Measurements from ENCODE around the gene MICOS13.

The MICOS13 gene

DNA sequence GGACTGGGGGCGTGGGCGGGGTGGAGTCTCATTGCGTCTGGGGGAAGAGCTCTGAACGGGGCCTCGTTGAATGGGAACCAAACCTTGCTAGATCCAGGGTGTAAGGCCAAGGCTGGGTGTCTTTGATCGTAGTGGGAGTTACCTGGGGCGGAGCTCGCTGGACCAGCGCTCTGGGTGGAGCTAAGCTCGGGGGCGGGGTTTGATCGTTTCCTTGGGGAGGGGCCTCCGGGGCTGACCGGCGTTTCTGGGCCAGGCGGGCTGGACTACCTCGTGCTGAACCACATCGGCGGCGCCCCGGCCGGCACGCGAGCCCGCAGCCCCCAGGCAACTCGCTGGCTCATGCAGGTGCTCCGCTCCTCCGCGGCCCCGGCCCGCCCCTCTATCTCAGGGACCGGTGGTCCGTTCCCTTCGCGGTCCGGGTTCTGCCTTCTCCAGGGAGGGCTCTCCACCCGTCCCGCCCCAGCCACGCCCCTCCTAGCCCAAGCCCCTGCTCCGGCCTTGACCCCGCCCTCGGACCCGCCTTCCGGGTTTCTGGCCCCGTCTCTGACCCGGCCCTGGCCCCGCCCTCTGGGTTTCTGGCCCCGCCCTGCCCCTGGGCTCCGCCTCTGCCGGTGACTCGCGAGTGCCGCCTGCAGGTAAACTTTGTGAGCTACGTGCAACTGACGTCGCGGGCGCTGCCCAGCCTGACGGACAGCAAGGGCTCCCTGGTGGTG lies 6.5 kb upstream of the MICOS13 start:
- DNase-seq, result no peak

DNA sequence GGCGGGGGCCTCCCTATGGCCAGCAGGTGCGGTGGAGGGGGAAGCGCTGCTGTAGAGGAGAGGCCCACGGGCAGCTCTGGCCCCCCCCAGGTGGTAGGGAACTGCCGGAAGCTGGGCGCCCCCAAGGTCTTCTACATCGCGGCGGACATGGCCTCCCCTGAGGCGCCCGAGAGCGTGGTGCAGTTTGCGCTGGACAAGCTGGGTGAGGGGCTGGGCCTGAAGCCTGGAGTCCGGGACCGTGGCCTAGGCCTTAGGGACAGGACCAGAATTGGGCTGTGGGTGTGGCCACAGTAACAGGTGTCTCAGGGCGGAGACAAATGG lies 6.0 kb upstream of the MICOS13 start:
- DNase-seq, result no peak

DNA sequence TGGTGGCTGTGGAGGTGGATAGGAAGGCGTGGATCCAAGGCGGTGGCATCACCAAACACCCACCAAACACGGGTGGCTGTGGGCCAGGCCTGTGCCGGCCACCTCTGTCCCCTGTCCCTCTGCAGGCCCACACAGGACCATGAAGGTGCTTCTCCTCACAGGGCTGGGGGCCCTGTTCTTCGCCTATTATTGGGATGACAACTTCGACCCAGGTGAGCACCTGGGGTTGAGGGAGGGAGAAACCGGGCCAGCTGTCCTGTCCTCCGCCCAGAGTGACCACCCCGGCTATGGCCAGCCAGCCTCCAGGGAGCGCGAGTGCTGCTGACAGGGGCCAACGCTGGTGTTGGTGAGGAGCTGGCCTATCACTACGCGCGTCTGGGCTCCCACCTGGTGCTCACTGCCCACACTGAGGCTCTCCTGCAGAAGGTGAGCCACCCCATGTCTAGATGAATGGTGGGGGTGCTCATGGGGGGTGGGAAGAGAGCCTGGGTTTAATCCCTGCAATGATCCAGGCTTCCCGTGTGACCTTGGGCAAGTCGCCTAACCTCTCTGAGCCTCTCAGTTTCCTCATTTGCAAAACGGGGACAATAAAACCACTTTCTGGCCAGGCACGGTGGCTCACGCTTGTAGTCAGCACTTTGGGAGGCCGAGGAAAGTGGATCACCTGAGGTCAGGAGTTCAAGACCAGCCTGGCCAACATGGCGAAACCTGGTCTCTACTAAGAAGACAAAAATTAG lies 4.5 kb upstream of the MICOS13 start:
- no peak for DNase-seq

DNA sequence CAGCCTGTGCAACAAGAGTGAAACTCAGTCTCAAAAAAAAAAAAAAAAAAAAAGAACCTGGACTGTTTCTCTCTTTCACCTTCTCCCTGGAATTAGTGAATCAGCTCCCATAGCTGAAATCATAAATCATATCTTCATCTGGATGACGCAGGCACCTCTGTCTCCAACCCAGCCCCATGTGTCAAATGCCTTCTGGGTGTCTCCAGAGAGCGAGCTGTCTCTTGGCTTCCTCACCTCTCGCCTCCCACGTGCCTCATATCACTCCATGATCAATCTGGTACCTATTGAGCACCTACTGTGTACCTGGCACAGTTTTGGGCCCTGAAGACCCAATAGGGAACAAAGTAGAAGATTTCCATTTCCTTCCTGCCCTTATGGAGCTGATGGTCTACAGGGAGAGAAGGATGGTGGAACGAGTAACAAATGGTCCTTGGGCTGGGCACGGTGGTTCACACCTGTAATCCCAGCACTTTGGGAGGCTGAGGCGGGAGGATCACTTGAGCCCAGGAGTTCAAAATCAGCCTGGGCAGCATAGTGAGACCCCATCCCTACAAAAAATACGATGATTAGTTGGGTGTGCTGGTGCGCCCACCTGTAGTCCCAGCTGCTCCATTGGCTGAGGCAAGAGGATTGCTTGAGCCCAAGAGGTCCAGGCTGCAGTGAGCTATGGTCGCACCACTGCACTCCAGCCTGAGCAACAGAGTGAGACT lies 3.0 kb upstream of the MICOS13 start:
- no peak for DNase-seq

DNA sequence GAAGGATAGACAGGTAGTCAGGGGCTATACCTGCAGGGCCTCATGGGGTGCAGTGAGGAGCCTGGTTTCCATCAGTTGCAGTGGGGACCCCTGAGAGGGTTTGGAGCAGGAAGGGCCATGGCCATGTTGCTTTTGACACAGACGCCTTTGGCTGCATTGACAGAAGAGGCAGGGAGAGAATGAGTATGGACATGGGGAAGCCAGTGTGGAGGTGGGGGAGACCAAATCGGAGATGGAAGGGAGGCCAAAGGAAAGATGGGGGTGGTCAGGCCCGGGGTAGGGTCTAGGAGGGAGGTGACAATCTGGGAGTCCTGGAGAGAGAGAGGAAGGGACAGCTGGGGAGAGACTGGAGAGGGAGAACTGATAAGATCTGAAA lies 1.8 kb upstream of the MICOS13 start:
- no peak for DNase-seq

DNA sequence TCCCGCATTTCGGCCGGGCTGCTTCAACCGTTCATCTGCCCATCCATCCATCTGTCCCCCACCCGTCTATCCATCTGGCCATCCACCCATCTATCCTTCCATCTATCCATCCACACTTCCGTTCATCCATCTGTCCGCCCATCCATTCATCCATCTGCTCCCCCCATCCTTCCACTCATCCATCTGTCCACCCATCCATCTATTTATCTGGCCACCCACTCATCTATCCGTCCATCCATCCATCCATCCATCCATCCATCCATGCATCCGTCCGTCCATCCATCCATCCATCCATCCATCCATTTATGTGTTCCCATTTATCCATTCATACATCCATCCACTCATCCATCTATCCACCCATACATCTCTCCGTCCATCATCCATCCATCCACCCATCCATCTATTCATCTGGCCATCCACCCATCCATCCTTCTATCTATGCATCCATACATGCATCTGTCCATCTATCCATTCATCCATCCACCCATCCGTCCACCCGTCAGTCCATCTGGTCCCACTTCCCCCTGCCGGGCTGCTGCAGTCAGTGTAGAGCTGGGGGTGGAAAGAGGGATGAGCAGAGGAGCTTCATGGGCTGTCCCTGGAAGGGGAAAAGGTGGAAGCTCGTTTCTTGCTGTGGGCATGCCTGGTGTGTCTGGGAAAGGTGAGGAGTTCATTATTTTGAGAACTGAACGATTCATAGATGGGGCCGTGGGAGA lies 1.2 kb upstream of the MICOS13 start:
- no peak for DNase-seq

DNA sequence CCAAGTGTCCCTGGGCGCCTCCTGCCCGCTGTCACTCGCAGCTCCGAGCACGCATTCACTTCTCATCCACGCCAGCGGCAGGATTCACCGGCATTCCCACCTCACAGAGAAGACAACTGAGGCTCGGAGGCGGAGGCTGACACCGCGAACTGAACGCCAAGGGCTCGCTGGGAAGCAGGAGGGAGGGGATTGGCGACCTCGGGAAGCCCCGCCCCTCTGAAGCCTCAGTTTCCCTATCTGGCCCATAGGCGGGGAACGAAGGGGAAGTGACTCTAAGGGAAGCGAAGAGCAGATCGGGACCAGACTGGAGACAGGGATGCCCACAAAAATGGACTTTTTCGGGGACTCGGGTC lies 256 bp downstream of the MICOS13 start:
- no peak for DNase-seq

DNA sequence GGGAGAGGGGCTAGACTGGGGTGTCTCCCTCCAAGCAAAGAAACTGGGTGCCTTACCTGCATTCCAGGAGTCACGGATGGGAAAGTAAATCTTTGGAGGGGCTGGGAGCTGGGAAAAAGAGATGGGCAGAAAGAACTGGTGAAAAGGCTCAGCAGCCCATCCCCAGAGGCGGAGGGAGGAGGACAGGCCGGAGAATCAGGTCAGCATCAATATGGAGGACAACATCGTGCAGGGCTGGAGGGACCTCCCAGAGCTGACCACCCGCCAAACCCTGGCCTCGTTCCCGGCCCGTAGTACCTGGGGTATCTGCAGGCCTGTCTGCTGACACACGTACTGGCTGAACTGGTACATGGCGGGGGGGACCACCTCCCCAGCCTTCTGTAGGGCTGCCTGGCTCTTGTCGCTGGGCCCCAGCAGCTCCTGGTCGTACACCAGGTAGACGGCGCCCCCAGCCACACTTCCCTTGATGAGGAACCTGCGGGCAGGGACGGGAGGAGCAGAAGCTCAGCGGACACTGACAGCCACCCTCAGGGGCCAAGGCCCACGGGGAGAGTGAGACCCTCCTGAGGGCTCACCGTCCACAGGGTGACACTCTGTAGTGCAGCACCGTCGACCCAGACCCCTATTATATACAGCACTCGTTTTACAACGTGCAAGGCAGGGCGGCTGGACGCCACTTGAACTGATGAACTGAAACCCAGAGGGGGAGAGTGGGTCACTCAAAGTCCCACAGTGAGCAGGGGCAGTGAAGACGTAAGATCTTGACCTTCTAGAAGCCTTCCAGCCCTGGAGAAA lies 830 bp downstream of the MICOS13 start:
- DNase-seq, result no peak

DNA sequence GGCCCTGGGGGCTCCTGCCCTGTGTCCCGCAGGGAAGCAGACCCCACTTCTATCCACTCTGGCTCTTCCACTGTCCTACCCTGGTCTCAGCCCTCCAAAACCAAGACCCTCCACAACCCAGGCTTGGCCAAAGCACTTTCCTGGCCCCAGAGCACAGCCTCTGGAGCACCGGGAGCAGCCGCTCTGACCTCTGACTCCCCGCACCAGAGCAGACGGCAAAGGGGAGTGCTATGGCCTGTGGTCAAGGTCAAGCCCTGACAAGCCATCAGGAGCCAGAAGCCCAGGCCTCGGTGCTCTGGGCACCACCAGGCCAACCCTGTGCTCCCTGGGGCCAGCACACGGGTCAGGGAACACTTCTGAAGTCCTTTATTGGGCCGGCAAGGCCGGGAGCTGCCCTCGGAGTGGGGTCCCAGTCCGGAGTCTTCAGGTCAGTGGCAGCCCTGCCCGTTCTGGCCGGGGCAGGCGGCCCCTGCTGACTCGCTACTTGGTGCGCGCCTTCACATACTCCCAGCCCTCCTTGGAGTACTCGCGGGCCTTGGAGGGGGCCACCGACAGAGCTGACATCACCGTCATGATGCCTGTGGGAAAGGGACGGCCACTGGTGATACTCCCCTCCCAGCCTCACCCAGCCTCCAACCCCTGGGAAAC lies 2.1 kb downstream of the MICOS13 start:
- no peak for DNase-seq

DNA sequence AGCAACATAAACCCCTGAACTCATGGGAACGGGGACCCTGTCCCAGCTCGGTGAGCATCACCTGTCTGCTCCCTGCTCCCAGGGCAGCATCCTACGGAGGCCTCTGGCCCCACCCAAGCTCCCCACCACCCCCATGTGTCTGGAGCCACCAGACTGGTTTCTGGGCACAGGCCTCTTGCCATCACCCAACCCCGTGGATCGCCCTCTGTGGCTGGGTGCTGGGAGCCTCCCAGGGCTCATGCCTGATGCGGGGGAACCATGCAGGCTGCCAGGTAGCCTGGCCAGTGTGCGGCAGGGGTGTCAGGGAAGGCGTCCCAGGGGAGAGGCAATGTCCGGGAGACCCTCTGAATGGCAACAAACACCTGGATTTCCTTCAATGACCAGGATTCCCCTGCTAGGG lies 2.7 kb downstream of the MICOS13 start:
- DNase-seq, result no peak

DNA sequence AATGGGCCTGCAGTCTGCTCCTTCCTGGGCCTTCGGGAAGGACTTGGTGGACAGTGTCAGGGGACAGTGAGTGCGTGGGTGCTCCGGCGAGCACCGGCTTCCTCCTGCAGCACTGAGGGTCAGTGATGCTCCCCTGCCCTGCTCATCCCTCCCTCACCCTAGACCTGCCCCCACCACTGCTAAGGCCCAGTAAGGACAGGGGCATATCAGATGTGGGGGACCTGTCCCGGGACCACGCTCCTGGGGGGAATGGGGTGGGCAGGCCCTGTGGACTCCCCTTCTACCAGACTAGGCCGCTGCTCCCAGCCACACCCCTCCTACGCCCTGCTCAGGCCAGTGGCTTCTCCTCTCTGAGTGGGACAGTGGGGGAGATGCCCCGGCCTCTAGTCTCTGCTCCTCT lies 3.2 kb downstream of the MICOS13 start:
- DNase-seq, result no peak

DNA sequence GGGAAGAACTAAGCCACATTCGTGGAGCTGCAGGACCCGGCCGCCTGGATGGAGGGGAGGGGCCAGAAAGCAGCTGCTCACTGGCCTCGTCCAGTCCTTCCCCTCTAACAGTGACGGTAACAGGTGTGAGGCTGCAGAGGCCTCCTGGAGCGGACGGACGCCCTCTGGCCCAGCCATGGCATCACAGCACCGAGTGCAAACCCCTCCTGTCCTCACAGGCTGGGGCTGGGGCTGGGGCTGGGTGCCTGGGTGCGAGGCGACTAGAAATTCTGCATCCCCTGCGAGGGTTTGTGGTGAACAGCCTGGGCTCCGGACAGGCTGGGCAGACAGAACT lies 3.6 kb downstream of the MICOS13 start:
- DNase-seq, result no peak

DNA sequence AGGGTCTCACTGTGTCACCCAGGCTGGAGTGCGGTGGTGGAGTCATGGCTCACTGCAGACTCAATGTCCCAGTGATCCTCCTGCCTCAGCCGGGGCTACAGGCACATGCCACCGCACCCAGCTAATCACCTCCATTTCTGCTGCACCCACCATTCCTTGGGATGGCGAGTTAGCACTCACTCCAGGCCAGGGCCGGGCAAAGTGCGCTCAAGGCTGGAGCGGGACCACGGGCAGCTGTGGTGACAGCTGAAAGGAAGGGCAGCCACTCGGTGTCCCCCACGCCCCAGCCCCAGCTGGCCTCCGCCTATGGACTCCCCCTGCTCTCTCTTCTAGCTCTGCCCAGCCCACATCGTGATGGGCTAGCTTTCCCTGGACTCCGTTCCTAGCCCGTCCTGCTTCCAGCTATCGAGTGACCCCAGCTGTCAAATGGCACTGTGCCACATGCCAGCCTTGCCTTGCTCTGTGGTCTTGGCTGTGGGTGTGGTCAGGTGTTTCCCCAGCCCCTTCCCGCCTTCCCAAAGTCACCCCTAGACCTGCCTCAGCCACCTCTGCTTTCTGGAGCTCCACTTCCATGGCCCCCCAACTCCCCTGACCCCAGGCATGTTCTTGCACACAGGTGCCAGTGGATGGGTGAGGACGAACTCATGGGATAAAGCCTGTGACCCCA lies 4.1 kb downstream of the MICOS13 start:
- DNase-seq, result no peak

DNA sequence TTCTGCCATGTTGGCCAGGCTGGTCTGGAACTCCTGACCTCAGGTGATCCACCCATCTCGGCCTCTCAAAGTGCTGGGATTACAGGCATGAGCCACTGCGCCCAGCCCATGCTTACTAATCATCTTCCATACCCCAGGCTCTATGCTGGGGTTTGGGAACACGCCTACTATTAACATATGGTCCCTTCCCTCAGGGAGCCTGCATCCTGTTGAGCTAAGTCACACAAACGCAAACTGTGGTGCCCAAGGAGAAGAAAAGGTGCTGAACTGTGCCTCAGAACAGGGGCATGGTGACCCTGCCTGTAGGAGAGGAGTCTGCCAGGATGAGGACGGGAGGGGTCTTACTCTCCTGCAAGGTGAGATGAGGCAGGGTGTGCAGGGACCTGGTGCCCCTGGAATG lies 5.6 kb downstream of the MICOS13 start:
- no peak for DNase-seq

DNA sequence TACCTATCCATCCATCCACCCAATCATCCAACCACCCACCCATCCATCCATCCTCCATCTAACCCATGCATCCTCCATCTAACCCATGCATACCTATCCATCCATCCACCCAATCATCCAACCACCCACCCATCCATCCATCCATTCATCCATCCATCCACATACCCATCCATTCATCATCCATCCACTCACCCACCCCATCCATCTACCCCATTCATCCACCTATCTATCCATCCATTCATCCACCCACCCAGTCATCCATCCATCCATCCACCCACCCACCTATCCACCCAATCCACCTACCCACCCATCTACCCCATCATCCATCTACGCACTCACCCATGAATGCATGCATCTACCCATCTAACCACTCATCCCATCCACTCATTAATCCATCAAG lies 6.6 kb downstream of the MICOS13 start:
- no peak for DNase-seq

DNA sequence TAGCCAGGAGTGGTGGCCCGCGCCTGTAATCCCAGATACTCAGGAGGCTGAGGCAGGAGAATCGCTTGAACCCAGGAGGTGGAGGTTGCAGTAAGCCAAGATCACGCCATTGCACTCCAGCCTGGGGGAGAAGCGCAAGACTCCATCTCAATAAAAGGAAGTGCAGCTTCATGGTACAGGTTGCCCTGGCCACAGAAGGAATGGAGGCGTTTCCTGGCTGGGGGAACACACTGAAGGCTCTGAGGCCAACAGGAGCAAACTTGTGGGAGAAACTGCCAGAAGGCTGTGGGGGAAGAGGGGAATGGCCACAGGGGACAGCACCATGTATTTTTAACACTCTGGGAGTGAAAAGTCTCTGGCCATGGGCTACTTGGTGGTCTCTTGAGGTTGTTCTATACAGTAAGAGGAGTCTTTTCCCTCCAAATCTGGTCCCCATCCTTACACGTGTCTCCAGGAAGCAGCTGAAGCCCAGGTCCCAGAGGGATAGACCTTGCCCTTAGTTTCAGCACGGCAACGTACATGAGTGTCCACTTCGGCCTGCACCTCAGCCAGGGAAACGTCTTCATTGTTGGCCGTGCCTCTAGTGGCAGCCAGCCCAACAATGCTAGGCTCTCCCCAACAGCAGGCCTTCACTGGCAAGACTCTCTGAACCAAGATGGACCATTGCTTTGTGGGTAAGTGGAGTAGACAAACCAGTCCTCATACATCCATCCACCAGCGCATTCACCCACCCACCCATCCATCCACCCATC lies 7.4 kb downstream of the MICOS13 start:
- no peak for DNase-seq

DNA sequence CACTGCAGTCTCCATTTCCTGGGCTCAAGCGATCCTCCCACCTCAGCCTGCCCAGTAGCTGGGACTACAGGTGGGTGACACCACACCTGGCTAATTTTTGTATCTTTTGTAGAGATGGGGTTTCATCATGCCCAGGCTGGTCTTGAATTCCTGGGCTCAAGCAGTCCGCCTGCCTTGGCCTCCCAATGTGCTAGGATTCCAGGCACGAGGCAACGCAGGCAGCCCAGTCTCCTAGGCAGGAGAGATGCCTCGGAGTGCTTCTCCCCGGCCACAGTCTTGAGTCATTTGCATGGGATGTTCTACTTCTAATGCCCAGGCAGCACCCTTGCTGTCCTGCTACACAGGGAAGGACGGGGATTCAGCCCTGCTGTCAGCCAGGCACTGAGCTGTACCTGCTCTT lies 8.7 kb downstream of the MICOS13 start:
- DNase-seq, result no peak

DNA sequence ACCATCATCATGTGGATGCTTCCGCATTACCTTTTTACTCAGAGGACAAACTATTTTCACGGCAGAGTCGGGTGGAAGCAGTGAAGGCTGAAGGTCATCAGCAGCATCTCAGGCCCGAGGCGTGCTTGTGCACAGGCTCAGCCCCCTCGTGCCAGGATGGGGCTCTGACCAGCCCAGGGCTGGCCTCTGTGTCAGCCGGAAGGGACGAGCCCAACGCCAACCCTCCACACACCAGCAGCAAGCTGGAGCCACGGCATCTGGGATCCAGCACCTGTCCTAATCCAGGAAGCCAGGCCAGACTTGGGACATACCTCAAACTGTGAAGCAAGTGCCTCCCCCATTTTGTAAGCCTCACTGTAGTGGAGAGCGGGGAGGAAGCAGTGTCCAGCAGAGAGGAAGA lies 11.1 kb downstream of the MICOS13 start:
- no peak for DNase-seq

DNA sequence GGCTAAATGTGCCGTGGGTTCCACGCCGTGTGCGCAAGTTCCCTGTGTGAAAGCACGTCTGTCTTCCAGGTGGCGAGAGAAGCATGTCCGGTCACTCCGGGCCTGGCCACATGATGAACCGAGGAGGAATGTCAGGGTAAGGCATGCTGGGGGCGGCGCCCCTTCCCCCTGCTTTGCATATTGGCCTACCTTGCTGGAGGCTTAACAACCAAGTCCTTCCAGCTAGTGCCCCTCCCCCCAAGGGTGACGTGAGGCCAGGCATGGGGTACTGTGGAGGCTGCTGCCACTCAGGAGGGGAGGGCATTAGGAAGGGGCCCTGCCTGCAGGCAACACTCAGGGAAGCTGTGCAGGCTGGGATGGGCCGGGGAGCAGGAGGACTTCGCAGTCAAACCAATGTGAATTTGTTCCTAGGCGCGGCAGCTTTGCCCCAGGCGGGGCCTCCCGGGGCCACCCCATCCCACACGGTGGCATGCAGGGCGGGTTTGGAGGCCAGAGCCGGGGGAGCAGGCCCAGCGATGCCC lies 12.5 kb downstream of the MICOS13 start:
- no peak for DNase-seq

DNA sequence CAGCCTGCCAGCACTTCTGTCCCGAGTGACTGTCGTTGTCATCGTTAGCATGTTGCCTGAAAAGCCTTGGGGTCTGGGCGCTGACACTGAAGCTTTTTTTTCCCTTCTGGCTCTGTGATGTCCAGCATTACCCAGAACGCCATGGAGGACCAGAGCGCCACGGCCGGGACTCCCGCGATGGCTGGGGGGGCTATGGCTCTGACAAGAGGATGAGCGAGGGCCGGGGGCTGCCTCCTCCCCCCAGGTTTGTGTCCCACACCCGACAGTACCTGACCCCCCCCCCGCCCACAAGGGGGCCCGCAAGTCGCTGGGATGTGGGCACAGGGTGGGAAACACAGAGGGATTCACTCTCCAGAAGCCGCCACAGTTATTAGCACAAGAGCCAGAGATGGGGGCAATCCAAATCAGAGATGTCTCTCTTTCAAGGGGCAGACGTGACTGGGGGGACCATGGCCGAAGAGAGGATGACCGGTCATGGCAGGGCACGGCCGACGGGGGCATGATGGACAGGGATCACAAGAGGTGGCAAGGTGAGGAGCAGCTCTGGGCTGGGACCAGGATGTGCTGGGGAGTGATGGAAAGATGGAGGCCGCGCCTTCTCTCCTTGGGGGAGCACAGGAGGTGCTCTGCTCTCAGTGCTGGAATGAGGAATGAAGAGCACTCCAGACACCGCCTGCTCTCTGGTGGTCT lies 13.2 kb downstream of the MICOS13 start:
- DNase-seq, result no peak

Data from SIG-M5 (cell line).